Liver (tissue), 9 donors: ENCODE measurements around the gene ACTN2. TPM values are rescaled to one million over a fixed set of nuclear protein-coding genes. Genes with fewer than 3 reads are reported as not detected.

Experiments used
- DNase-seq: peaks from one replicate; pipeline ENCODE4 v3.0.0-alpha.2; 2017; ENCODE audit warnings: low spot score
- H3K27ac ChIP-seq, 2 donors: one replicate each; pipeline ENCODE4 v1.7.0; 2013; ENCODE audit warnings: inconsistent platforms in 2 of 2, low read length in 2 of 2, control low read depth in 1 of 2, low read depth in 1 of 2, mild to moderate bottlenecking in 1 of 2
- H3K27me3 ChIP-seq, 4 donors: one replicate each; pipeline versions ENCODE4 v1.6.1 to v1.7.0; 2013; ENCODE audit warnings: low read length in 3 of 4, inconsistent platforms in 1 of 4, mild to moderate bottlenecking in 1 of 4, moderate library complexity in 1 of 4; ENCODE audit not compliant: control insufficient read depth in 4 of 4, insufficient read depth in 4 of 4
- H3K36me3 ChIP-seq, 4 donors: one replicate each; pipeline versions ENCODE4 v1.6.1 to v1.7.0; 2013; ENCODE audit warnings: low read length in 3 of 4, mild to moderate bottlenecking in 3 of 4, low read depth in 1 of 4, moderate library complexity in 1 of 4; ENCODE audit not compliant: control insufficient read depth in 4 of 4, insufficient read depth in 3 of 4
- H3K4me1 ChIP-seq, 4 donors: one replicate each; pipeline versions ENCODE4 v1.6.1 to v1.7.0; 2013; ENCODE audit warnings: low read length in 3 of 4, mild to moderate bottlenecking in 3 of 4, moderate library complexity in 1 of 4; ENCODE audit not compliant: control insufficient read depth in 4 of 4, insufficient read depth in 4 of 4
- H3K4me3 ChIP-seq, 3 donors: one replicate each; pipeline versions ENCODE4 v1.6.1 to v1.7.0; 2013; ENCODE audit warnings: low read length in 3 of 3, control low read depth in 1 of 3, low read depth in 1 of 3, mild to moderate bottlenecking in 1 of 3
- H3K9ac ChIP-seq, 2 donors: one replicate each; pipeline ENCODE4 v1.7.0; 2013; ENCODE audit warnings: low read length in 2 of 2, mild to moderate bottlenecking in 2 of 2, moderate library complexity in 2 of 2, control low read depth in 1 of 2, low read depth in 1 of 2
- H3K9me3 ChIP-seq, 4 donors: one replicate each; pipeline versions ENCODE4 v1.6.1 to v1.7.0; 2013; ENCODE audit warnings: low read length in 3 of 4; ENCODE audit not compliant: control insufficient read depth in 4 of 4
- ATF3 ChIP-seq: IDR thresholded peaks from 2 replicates; pipeline ENCODE4 v1.6.1; 2016; ENCODE audit warnings: antibody characterized with exemption
- CTCF ChIP-seq: fragments of 150-350 bp; IDR thresholded peaks from 2 replicates; pipeline ENCODE4 v1.5.1; 2017; ENCODE audit warnings: improper control_type of control experiment, low read depth, low read length; ENCODE audit not compliant: missing input control
- EGR1 ChIP-seq, 2 donors: IDR thresholded peaks; 2 replicates each; pipeline ENCODE4 v1.6.1; 2016 to 2018; ENCODE audit warnings: antibody characterized with exemption in 2 of 2, low read depth in 2 of 2
- FOXA1 ChIP-seq: IDR thresholded peaks from 2 replicates; pipeline ENCODE4 v1.6.1; 2016; ENCODE audit warnings: antibody characterized with exemption
- FOXA2 ChIP-seq: IDR thresholded peaks from 2 replicates; pipeline ENCODE4 v1.6.1; 2016; ENCODE audit warnings: antibody characterized with exemption
- GABPA ChIP-seq, 2 donors: IDR thresholded peaks in 1 of 2; conservative IDR thresholded peaks in 1 of 2; 2 replicates each; pipeline ENCODE4 v1.6.1; 2016; ENCODE audit warnings: antibody characterized with exemption in 2 of 2, mild to moderate bottlenecking in 1 of 2, moderate library complexity in 1 of 2
- HNF4A ChIP-seq, 2 donors: conservative IDR thresholded peaks; 2 replicates each; pipeline ENCODE4 v1.6.1; 2016; ENCODE audit warnings: antibody characterized with exemption in 2 of 2, mild to moderate bottlenecking in 2 of 2
- HNF4G ChIP-seq: IDR thresholded peaks from 2 replicates; pipeline ENCODE4 v1.6.1; 2016; ENCODE audit warnings: antibody characterized with exemption
- JUND ChIP-seq, 2 donors: IDR thresholded peaks; 2 replicates each; pipeline ENCODE4 v1.6.1; 2016; ENCODE audit warnings: antibody characterized with exemption in 2 of 2
- MAX ChIP-seq: IDR thresholded peaks from 2 replicates; pipeline ENCODE4 v1.6.1; 2016; ENCODE audit warnings: antibody characterized with exemption
- NR2F2 ChIP-seq: IDR thresholded peaks from 2 replicates; pipeline ENCODE4 v1.6.1; 2016; ENCODE audit warnings: antibody characterized with exemption
- RAD21 ChIP-seq, 2 donors: IDR thresholded peaks; 2 replicates each; pipeline ENCODE4 v1.6.1; 2016; ENCODE audit warnings: antibody characterized with exemption in 2 of 2, mild to moderate bottlenecking in 2 of 2
- RXRA ChIP-seq, 2 donors: IDR thresholded peaks; 2 replicates each; pipeline ENCODE4 v1.6.1; 2017 to 2018; ENCODE audit warnings: antibody characterized with exemption in 2 of 2, mild to moderate bottlenecking in 1 of 2
- SP1 ChIP-seq: IDR thresholded peaks from 2 replicates; pipeline ENCODE4 v1.6.1; 2018; ENCODE audit warnings: antibody characterized with exemption, mild to moderate bottlenecking
- TAF1 ChIP-seq: conservative IDR thresholded peaks from 2 replicates; pipeline ENCODE4 v1.6.1; 2016; ENCODE audit warnings: antibody characterized with exemption, mild to moderate bottlenecking
- YY1 ChIP-seq: IDR thresholded peaks from 2 replicates; pipeline ENCODE4 v1.6.1; 2016; ENCODE audit warnings: antibody characterized with exemption, mild to moderate bottlenecking
- WGBS: extraction: QIAGEN DNeasy Blood & Tissue Kit; methylation state at CpG from one replicate; pipeline ENCODE4 v1.1.7; 2013; 5-methylcytosine and 5-hydroxymethylcytosine counted together
- polyA plus RNA-seq, 2 donors: library from polyadenylated mRNA; stranded (reverse) in 1 of 2; unstranded in 1 of 2; fragments of 200-250 nt in 1 of 2; fragments of >200 nt in 1 of 2; fragmentation: Nextera tagmentation in 1 of 2; extraction: Ambion mirVana in 1 of 2; gene quantifications; one replicate each; pipeline versions ENCODE4 v1.2.1 to v1.2.3, GENCODE V29; 2013 to 2015
- total RNA-seq, 2 donors: library from RNA; depleted of rRNA; stranded (reverse); fragments of >200 nt; gene quantifications; one replicate each; pipeline ENCODE4 v1.2.3, GENCODE V29; 2014
- TF ChIP-seq, protein P1 (sequence below): IDR thresholded peaks from 2 replicates; pipeline ENCODE4 v1.6.1; 2016; ENCODE audit warnings: antibody characterized with exemption, mild to moderate bottlenecking
- donor health status: healthy.
- donor health status: healthy.
- donor health status: healthy.
- donor health status: healthy.
- donor health status: healthy.

Gene ACTN2
- total and polyA plus RNA-seq, 4 donors = 0.08 to 0.81 (median 0.15) TPM

DNA sequence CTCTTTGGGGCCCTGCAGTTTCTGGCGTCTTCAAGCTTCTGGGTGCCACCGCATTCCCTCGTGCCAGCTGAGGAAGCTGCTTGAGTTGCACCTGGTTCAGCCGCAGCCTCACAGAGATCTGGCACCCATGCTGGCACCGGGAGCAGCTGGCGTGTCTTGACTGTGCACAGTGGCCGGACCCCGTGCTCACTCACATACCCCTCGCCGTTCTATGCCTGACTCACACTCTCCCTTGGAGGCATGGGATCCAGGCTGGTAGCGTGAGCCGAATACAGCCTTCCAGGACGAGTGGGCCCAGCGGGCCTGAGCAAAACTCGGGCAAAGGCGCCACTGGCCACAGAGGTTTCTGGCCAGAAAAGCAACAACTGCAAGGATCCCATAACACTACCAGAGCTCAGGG lies 100.2 kb downstream of the ACTN2 start:
- WGBS = 96% methylated on average over 16 of the region's 16 CpGs
- TF ChIP-seq FOXA1 (no peak), RXRA (IDR thresholded peaks at IDR 0.05) (no peak), HNF4A (conservative IDR thresholded peaks at IDR 0.05) (no peak), JUND (IDR thresholded peaks at IDR 0.05) (no peak), CTCF (no peak), EGR1 (IDR thresholded peaks at IDR 0.05; ENCODE audit: low read depth in 2 of 2) (no peak), FOXA2 (no peak)
- H3K36me3 ChIP-seq = no peaks in the 10 kb centered on the region
- no peaks in the 10 kb centered on the region for H3K4me1 ChIP-seq
- H3K9ac ChIP-seq = no peak overlapping the region
- no peak overlapping the region for H3K27ac ChIP-seq
- no peak overlapping the region for H3K4me3 ChIP-seq
- no peaks in the 10 kb centered on the region for H3K9me3 ChIP-seq
- no peaks in the 10 kb centered on the region for H3K27me3 ChIP-seq
- DNase-seq = no peak

GRCh38 chr1:236794585-236795034 lies 108.3 kb downstream of the ACTN2 start:
- H3K4me3 ChIP-seq = peak overlapping the region; percentile 46 to 77 (median 57)
- TF ChIP-seq TAF1 (no peak), RAD21 (IDR thresholded peaks at IDR 0.05) (peak in 1 of 2 donors; percentile 34)
- peaks cover 0 to 10% (median 6%) of the 10 kb centered on the region in 4 donors for H3K4me1 ChIP-seq
- WGBS = 8% methylated on average over 11 of the region's 11 CpGs
- no peaks in the 10 kb centered on the region for H3K9me3 ChIP-seq
- H3K27me3 ChIP-seq = no peaks in the 10 kb centered on the region
- H3K36me3 ChIP-seq = no peaks in the 10 kb centered on the region
- H3K27ac ChIP-seq = peak overlapping the region in 1 of 2 donors; percentile 60
- H3K9ac ChIP-seq = peak overlapping the region in 1 of 2 donors; percentile 37
- no peak for DNase-seq

DNA sequence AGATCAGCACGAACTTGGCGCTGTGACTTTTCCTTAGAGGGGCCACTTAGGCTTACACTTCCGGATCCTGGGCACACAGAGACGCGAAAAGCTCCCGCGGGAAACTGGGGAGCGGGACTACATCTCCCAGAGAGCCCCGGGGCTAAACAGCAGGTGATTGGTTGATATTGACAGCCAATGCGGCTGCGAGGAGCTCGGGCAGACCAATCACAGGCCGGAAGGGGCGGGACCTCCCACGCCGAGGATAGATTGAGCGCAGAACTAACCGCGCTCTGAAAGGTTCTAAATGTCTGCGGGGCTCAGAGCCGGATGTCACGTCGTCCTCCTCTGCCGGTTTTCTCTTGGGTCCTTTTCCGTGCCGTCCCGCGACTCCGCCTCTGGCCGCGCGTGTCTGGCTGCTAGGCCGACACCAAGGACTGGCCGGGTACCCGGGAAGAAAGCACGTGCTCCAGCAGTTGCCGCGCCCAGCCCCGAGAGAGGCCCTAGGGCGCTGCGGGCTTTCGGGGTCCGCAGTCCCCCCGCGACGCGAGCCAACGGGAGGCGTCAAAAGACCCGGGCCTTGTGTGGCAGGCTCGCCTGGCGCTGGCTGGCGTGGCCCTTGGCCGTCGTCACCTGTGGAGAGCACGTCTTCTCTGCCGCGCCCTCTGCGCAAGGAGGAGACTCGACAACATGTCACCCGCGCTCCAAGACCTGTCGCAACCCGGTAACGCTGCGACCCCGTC lies 108.9 kb downstream of the ACTN2 start, which contains the start of gene MTR:
TSS of gene MTR (plus strand) at position 258 of the 722 bp plus-strand sequence. CDS start at position 670, 412 bp downstream.
- peak; percentile 96 for DNase-seq
- no peaks in the 10 kb centered on the region for H3K36me3 ChIP-seq
- TF ChIP-seq CTCF = no peak
- TF ChIP-seq HNF4G = no peak
- TF ChIP-seq MAX = peak; percentile 85
- TF ChIP-seq FOXA1 = no peak
- TF ChIP-seq YY1 = peak; percentile 79
- no peak for TF ChIP-seq ATF3
- peak in 1 of 2 donors; percentile 58 for TF ChIP-seq EGR1 (IDR thresholded peaks at IDR 0.05; ENCODE audit: low read depth in 2 of 2)
- peak; percentile 91 to 96 for TF ChIP-seq GABPA (IDR thresholded peaks at IDR 0.05 in 1 of 2, conservative IDR thresholded peaks at IDR 0.05 in 1 of 2)
- TF ChIP-seq, protein P1, sequence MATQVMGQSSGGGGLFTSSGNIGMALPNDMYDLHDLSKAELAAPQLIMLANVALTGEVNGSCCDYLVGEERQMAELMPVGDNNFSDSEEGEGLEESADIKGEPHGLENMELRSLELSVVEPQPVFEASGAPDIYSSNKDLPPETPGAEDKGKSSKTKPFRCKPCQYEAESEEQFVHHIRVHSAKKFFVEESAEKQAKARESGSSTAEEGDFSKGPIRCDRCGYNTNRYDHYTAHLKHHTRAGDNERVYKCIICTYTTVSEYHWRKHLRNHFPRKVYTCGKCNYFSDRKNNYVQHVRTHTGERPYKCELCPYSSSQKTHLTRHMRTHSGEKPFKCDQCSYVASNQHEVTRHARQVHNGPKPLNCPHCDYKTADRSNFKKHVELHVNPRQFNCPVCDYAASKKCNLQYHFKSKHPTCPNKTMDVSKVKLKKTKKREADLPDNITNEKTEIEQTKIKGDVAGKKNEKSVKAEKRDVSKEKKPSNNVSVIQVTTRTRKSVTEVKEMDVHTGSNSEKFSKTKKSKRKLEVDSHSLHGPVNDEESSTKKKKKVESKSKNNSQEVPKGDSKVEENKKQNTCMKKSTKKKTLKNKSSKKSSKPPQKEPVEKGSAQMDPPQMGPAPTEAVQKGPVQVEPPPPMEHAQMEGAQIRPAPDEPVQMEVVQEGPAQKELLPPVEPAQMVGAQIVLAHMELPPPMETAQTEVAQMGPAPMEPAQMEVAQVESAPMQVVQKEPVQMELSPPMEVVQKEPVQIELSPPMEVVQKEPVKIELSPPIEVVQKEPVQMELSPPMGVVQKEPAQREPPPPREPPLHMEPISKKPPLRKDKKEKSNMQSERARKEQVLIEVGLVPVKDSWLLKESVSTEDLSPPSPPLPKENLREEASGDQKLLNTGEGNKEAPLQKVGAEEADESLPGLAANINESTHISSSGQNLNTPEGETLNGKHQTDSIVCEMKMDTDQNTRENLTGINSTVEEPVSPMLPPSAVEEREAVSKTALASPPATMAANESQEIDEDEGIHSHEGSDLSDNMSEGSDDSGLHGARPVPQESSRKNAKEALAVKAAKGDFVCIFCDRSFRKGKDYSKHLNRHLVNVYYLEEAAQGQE = peak; percentile 90
- peak; percentile 68 for TF ChIP-seq FOXA2
- peak in 1 of 2 donors; percentile 44 for TF ChIP-seq RAD21 (IDR thresholded peaks at IDR 0.05)
- peak; percentile 91 for TF ChIP-seq SP1
- TF ChIP-seq NR2F2 = no peak
- TF ChIP-seq HNF4A (conservative IDR thresholded peaks at IDR 0.05) = peak; percentile 46 to 47
- peak in 1 of 2 donors; percentile 57 for TF ChIP-seq JUND (IDR thresholded peaks at IDR 0.05)
- peak; percentile 95 for TF ChIP-seq TAF1

More for the DNA sequence above, 108.9 kb downstream of the ACTN2 start, which contains the start of gene MTR:
- H3K27me3 ChIP-seq = no peaks in the 10 kb centered on the region
- under 1% methylated on average over 67 of the region's 67 CpGs for WGBS
- H3K4me3 ChIP-seq = peak within 1 kb of the TSS; percentile 74 to 92 (median 80)
- H3K9ac ChIP-seq = peak within 1 kb of the TSS; percentile 37 to 58
- no peaks in the 10 kb centered on the region for H3K9me3 ChIP-seq
- H3K27ac ChIP-seq = peak within 1 kb of the TSS; percentile 77 to 82
- H3K4me1 ChIP-seq = peaks cover 0 to 14% (median 6%) of the 10 kb centered on the region in 4 donors
